ENCODE results near the gene GNA15.

DNA sequence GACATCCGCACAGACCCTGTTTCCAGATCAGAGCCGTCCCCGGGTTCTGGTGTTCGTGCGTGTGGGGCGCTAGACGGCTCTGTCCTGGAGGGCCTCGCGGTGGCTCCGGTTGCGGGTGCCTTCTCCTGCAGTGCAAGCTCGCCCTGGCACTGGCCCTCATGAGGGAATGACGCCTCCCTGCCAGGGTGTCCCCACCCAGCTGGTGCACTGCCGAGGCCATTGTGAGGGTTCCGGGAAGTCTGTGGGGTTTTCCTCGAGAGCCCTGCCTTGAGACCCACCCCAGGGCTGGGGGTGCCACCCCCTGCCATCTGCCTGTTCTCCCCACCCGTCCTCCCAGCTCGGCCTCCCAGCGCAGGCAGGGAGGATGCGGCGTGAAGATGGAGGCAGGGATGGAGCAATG, 19.2 kb upstream of the GNA15 start:
- no peak for TF ChIP-seq CTCF (IDR thresholded peaks at IDR 0.05)
- no peak for TF ChIP-seq EP300 (IDR thresholded peaks at IDR 0.05)
